GM21367 (cell line): ENCODE results near the gene ITLN2.
"Not testable (repeated sequence)": the region's sequence is repeated elsewhere in the genome, so short reads cannot be mapped to it uniquely, and the experiment has no call there.

ENCODE experiments used
- ATAC-seq: cut with Tn5 transposase; IDR thresholded peaks from one replicate; pipeline ENCODE4 v1.9.1; 2021; ENCODE audit not compliant: unreplicated experiment

Gene ITLN2

GRCh38 chr1:160956966-160957365 lies 2.4 kb upstream of the ITLN2 start:
- no peak for ATAC-seq

- ATAC-seq: no peak
Measured at GRCh38 chr1:160953030-160953429, 1.6 kb downstream of the ITLN2 start.

GRCh38 chr1:160952129-160952510 lies 2.5 kb downstream of the ITLN2 start:
- no peak for ATAC-seq

GRCh38 chr1:160951443-160952128 lies 3.0 kb downstream of the ITLN2 start:
- ATAC-seq: no peak

- ATAC-seq: no peak
Measured at GRCh38 chr1:160950657-160951056, 4.0 kb downstream of the ITLN2 start.

GRCh38 chr1:160949881-160950280 lies 4.7 kb downstream of the ITLN2 start:
- no peak for ATAC-seq

- ATAC-seq: not testable (repeated sequence)
Measured at GRCh38 chr1:160949216-160949880, 5.3 kb downstream of the ITLN2 start.

GRCh38 chr1:160947174-160947759 lies 7.3 kb downstream of the ITLN2 start:
- not testable (repeated sequence) for ATAC-seq

GRCh38 chr1:160945881-160946280 lies 8.7 kb downstream of the ITLN2 start:
- not testable (repeated sequence) for ATAC-seq

- no peak for ATAC-seq
Measured at GRCh38 chr1:160945079-160945478, 9.5 kb downstream of the ITLN2 start.

- ATAC-seq: no peak
Measured at GRCh38 chr1:160942926-160943325, 11.7 kb downstream of the ITLN2 start.

GRCh38 chr1:160936666-160937065 lies 17.9 kb downstream of the ITLN2 start:
- not testable (repeated sequence) for ATAC-seq

GRCh38 chr1:160935527-160936258 lies 18.9 kb downstream of the ITLN2 start:
- ATAC-seq: no peak

GRCh38 chr1:160933305-160933704 lies 21.3 kb downstream of the ITLN2 start:
- ATAC-seq: not testable (repeated sequence)

- no peak for ATAC-seq
Measured at GRCh38 chr1:160925652-160926244, 28.9 kb downstream of the ITLN2 start.

GRCh38 chr1:160924791-160925651 lies 29.6 kb downstream of the ITLN2 start:
- no peak for ATAC-seq

- ATAC-seq: no peak
Measured at GRCh38 chr1:160916666-160917065, 37.9 kb downstream of the ITLN2 start.

- ATAC-seq: not testable (repeated sequence)
Measured at GRCh38 chr1:160913229-160913628, 41.4 kb downstream of the ITLN2 start.

- no peak for ATAC-seq
Measured at GRCh38 chr1:160911925-160912324, 42.7 kb downstream of the ITLN2 start.

GRCh38 chr1:160911441-160911840 lies 43.2 kb downstream of the ITLN2 start:
- no peak for ATAC-seq
